GM12891 (cell line): ENCODE measurements around the gene WHRN.

Experiments
- POLR2A ChIP-seq: IDR thresholded peaks from 2 replicates; pipeline ENCODE4 v1.6.1; 2011; ENCODE audit warnings: low read depth, low read length, control low read depth
- SPI1 ChIP-seq: IDR thresholded peaks from 2 replicates; pipeline ENCODE4 v1.6.1; 2011; ENCODE audit warnings: low read depth, low read length, control low read depth

- TF ChIP-seq POLR2A: no peak
- TF ChIP-seq SPI1: no peak
These were observed 105.1 kb downstream of the WHRN start for GRCh38 chr9:114400219-114400618.
